H1 (cell line): ENCODE measurements around the gene ARFRP1. TPM values are rescaled to one million over a fixed set of nuclear protein-coding genes. Genes with fewer than 3 reads are reported as not detected.
"Not testable (repeated sequence)": the region's sequence is repeated elsewhere in the genome, so short reads cannot be mapped to it uniquely, and the experiment has no call there.

Experiments used
- CTCF ChIA-PET: fragments of 300-600 bp; sonication (Branson Sonifier 250); formaldehyde crosslinking; loops from one replicate; lab custom pipeline; 2021; ENCODE audit not compliant: partially characterized antibody; lab: Charles Lee
- POLR2A ChIA-PET: fragments of 300-600 bp; sonication (Branson Sonifier 250); formaldehyde crosslinking; loops from one replicate; lab custom pipeline; 2021; ENCODE audit warnings: inconsistent platforms; ENCODE audit not compliant: partially characterized antibody; lab: Charles Lee
- DNase-seq, 2 experiments: peaks; one replicate each; pipeline versions ENCODE4 v3.0.0 to v3.0.0-alpha.2; 2010 to 2022; ENCODE audit warnings: low spot score in 2 of 2, low read depth in 1 of 2, mixed read lengths in 1 of 2
- FAIRE-seq: peaks from 2 replicates; lab custom pipeline; 2011; peaks lifted over from hg19 to GRCh38; lab: Jason Lieb, UNC
- H2AFZ ChIP-seq: 2 replicates; pipeline ENCODE4 v1.8.1; 2012; ENCODE audit warnings: low read length, inconsistent platforms
- H2AK5ac ChIP-seq: 2 replicates; pipeline ENCODE4 v1.6.1; 2013; ENCODE audit warnings: low read depth, low read length
- H2BK120ac ChIP-seq: replicated peaks from 2 replicates; pipeline ENCODE3; 2013; ENCODE audit warnings: low read depth, low read length, inconsistent platforms
- H2BK12ac ChIP-seq: 2 replicates; pipeline ENCODE4 v1.6.1; 2013; ENCODE audit warnings: low read depth, low read length
- H2BK15ac ChIP-seq: 2 replicates; pipeline ENCODE4 v1.6.1; 2013; ENCODE audit warnings: low read length
- H2BK20ac ChIP-seq: 2 replicates; pipeline ENCODE4 v1.6.1; 2013; ENCODE audit warnings: low read length
- H2BK5ac ChIP-seq: 2 replicates; pipeline ENCODE4 v1.6.1; 2013; ENCODE audit warnings: low read depth, low read length
- H3K14ac ChIP-seq: 2 replicates; pipeline ENCODE4 v1.6.1; 2013; ENCODE audit warnings: inconsistent platforms; ENCODE audit not compliant: insufficient read length
- H3K18ac ChIP-seq: 2 replicates; pipeline ENCODE4 v1.6.1; 2013; ENCODE audit warnings: low read length; ENCODE audit errors: extremely low read depth
- H3K23ac ChIP-seq: 2 replicates; pipeline ENCODE4 v1.6.1; 2013; ENCODE audit warnings: inconsistent platforms; ENCODE audit not compliant: insufficient read length
- H3K23me2 ChIP-seq: 2 replicates; pipeline ENCODE4 v1.6.1; 2013; ENCODE audit warnings: low read depth, low read length
- H3K27ac ChIP-seq: 2 replicates; pipeline ENCODE4 v1.6.1; 2011; ENCODE audit warnings: low read depth, low read length, inconsistent platforms
- H3K27me3 ChIP-seq, 4 experiments: replicated peaks in 1 of 4; 1 replicate in 1 of 4; 2 replicates in 3 of 4; pipeline versions ENCODE4 v1.6.1 to v1.8.1; 2011 to 2013; ENCODE audit warnings: low read length in 3 of 4, mild to moderate bottlenecking in 3 of 4, inconsistent platforms in 2 of 4, mixed read lengths in 2 of 4, moderate library complexity in 1 of 4; ENCODE audit not compliant: control insufficient read depth in 3 of 4, insufficient read depth in 3 of 4; ENCODE audit errors: extremely low read depth in 1 of 4
- H3K36me3 ChIP-seq, 4 experiments: 2 replicates each; pipeline versions ENCODE4 v1.6.1 to v1.8.1; 2011 to 2013; ENCODE audit warnings: mild to moderate bottlenecking in 4 of 4, low read length in 3 of 4, moderate library complexity in 2 of 4, control low read depth in 1 of 4, inconsistent platforms in 1 of 4; ENCODE audit not compliant: insufficient read depth in 4 of 4, control insufficient read depth in 2 of 4
- H3K4ac ChIP-seq: replicated peaks from 2 replicates; pipeline ENCODE3; 2013; ENCODE audit warnings: low read length, low read depth, mixed read lengths, inconsistent platforms; ENCODE audit not compliant: insufficient read length
- H3K4me1 ChIP-seq, 4 experiments: replicated peaks in 1 of 4; 1 replicate in 1 of 4; 2 replicates in 3 of 4; pipeline versions ENCODE4 v1.6.1 to v1.8.1; 2011 to 2013; ENCODE audit warnings: low read length in 3 of 4, inconsistent platforms in 2 of 4, mixed read lengths in 1 of 4; ENCODE audit not compliant: insufficient read depth in 4 of 4, control insufficient read depth in 3 of 4
- H3K4me2 ChIP-seq, 2 experiments: 2 replicates each; pipeline versions ENCODE4 v1.6.1 to v1.8.1; 2011 to 2013; ENCODE audit warnings: low read depth in 2 of 2, low read length in 2 of 2, control low read depth in 1 of 2, inconsistent platforms in 1 of 2, mild to moderate bottlenecking in 1 of 2; ENCODE audit not compliant: insufficient read depth in 1 of 2
- H3K4me3 ChIP-seq, 4 experiments: fragments of 200-600, 300-600 bp in 1 of 4; sonication (generic), shearing (Covaris generic), sonication (Bioruptor Twin) in 1 of 4; 2 replicates each; pipeline versions ENCODE4 v1.5.1 to v1.8.1; 2011 to 2016; ENCODE audit warnings: low read length in 4 of 4, low read depth in 3 of 4, control low read depth in 2 of 4, inconsistent platforms in 2 of 4, mild to moderate bottlenecking in 2 of 4, mixed read lengths in 1 of 4, moderate library complexity in 1 of 4; ENCODE audit not compliant: insufficient read depth in 2 of 4; ENCODE audit errors: extremely low read depth in 1 of 4
- H3K56ac ChIP-seq: replicated peaks from 2 replicates; pipeline ENCODE3; 2013; ENCODE audit warnings: low read depth, mild to moderate bottlenecking, mixed read lengths, low read length, inconsistent platforms; ENCODE audit not compliant: insufficient read length
- H3K79me1 ChIP-seq: 2 replicates; pipeline ENCODE4 v1.6.1; 2013; ENCODE audit warnings: low read depth, low read length, control low read depth
- H3K79me2 ChIP-seq, 2 experiments: 2 replicates each; pipeline versions ENCODE4 v1.6.1 to v1.8.1; 2012 to 2013; ENCODE audit warnings: low read length in 2 of 2, mild to moderate bottlenecking in 2 of 2, inconsistent platforms in 1 of 2; ENCODE audit not compliant: insufficient read depth in 2 of 2, control insufficient read depth in 1 of 2
- H3K9ac ChIP-seq, 4 experiments: replicated peaks in 1 of 4; 1 replicate in 1 of 4; 2 replicates in 3 of 4; pipeline versions ENCODE4 v1.6.1 to v1.8.1; 2011 to 2013; ENCODE audit warnings: low read depth in 3 of 4, low read length in 3 of 4, control low read depth in 2 of 4, mild to moderate bottlenecking in 2 of 4, moderate library complexity in 2 of 4, inconsistent platforms in 1 of 4; ENCODE audit errors: extremely low read depth in 1 of 4
- H3K9me3 ChIP-seq, 2 experiments: 2 replicates each; pipeline versions ENCODE4 v1.6.1 to v1.8.1; 2012 to 2013; ENCODE audit warnings: mild to moderate bottlenecking in 2 of 2, moderate library complexity in 2 of 2, control low read depth in 1 of 2, inconsistent platforms in 1 of 2, low read depth in 1 of 2, low read length in 1 of 2, mixed read lengths in 1 of 2; ENCODE audit not compliant: insufficient read depth in 2 of 2
- H4K20me1 ChIP-seq, 2 experiments: replicated peaks in 1 of 2; 2 replicates each; pipeline versions ENCODE3 to v1.8.1; 2011 to 2013; ENCODE audit warnings: inconsistent platforms in 2 of 2, low read length in 2 of 2, mild to moderate bottlenecking in 1 of 2; ENCODE audit not compliant: insufficient read depth in 2 of 2, control insufficient read depth in 1 of 2
- H4K5ac ChIP-seq: 2 replicates; pipeline ENCODE4 v1.6.1; 2013; ENCODE audit warnings: low read length, low read depth, mixed read lengths, inconsistent platforms; ENCODE audit not compliant: insufficient read length
- H4K8ac ChIP-seq: 2 replicates; pipeline ENCODE4 v1.8.0; 2013; ENCODE audit warnings: mild to moderate bottlenecking, moderate library complexity, low read length, inconsistent platforms; ENCODE audit not compliant: insufficient read depth; ENCODE audit errors: extremely low read depth
- H4K91ac ChIP-seq: replicated peaks from 2 replicates; pipeline ENCODE3; 2013; ENCODE audit warnings: low read length, mixed read lengths, inconsistent platforms; ENCODE audit not compliant: insufficient read length
- EZH2 ChIP-seq: fragments of 200-600 bp; sonication (generic); IDR thresholded peaks from 2 replicates; pipeline ENCODE4 v1.7.1; 2012; ENCODE audit warnings: low read depth, mild to moderate bottlenecking, moderate library complexity, low read length, inconsistent platforms; ENCODE audit not compliant: severe bottlenecking
- GABPA ChIP-seq: IDR thresholded peaks from 2 replicates; pipeline ENCODE4 v1.6.1; 2011; ENCODE audit warnings: mild to moderate bottlenecking, low read length, moderate library complexity, borderline replicate concordance; ENCODE audit not compliant: insufficient read depth
- WGBS, 2 experiments: shearing (Covaris generic) in 1 of 2; methylation state at CpG; one replicate each; pipeline versions ENCODE4 v1.1.6 to v1.1.7; 2013 to 2015; ENCODE audit warnings: low lambda C conversion rate in 2 of 2, mixed read lengths in 2 of 2, inconsistent platforms in 1 of 2, low coverage in 1 of 2, missing lambda C conversion rate in 1 of 2; ENCODE audit not compliant: insufficient replicate concordance in 2 of 2, insufficient coverage in 1 of 2, insufficient read length in 1 of 2; ENCODE audit errors: extremely low coverage in 1 of 2, missing lambda C conversion rate in 1 of 2; 5-methylcytosine and 5-hydroxymethylcytosine counted together
- polyA plus RNA-seq, 7 experiments: library from polyadenylated mRNA; depleted of rRNA in 3 of 7; stranded (reverse) in 5 of 7; unstranded in 2 of 7; fragments of >200 nt in 5 of 7; fragments of 200-250 nt in 2 of 7; gene quantifications; 1 replicate in 5 of 7; 2 replicates in 1 of 7; 4 replicates in 1 of 7; pipeline versions ENCODE4 v1.2.1 to v1.2.3, GENCODE V29; 2011 to 2013; ENCODE audit warnings: missing spikeins in 2 of 7, mixed read lengths in 2 of 7
- total RNA-seq: library from RNA; stranded (reverse); fragmentation: NEBNext Ultra II Directional; extraction: Animal tissue kit (Norgen Biotek cat#: 25700); gene quantifications from 2 replicates; pipeline ENCODE4 v1.2.1, GENCODE V29; 2021

The ARFRP1 gene
- total and polyA plus RNA-seq, 2 of the 8 experiments (the other 6 are each of a cell fraction or from before 2014, with no cell fraction given) = 12.9 to 22.9 TPM

GRCh38 chr20:63672666-63673065 lies 35.1 kb downstream of the ARFRP1 start (continued):
- TF ChIP-seq GABPA (no peak), EZH2 (no peak)

- H2BK5ac ChIP-seq, H3K4me2 ChIP-seq, H3K4me3 ChIP-seq, H3K9me3 ChIP-seq, H4K5ac ChIP-seq, H3K27ac ChIP-seq, H3K4me1 ChIP-seq, H3K4ac ChIP-seq, H2BK12ac ChIP-seq, H3K23ac ChIP-seq, CTCF ChIA-PET, H3K27me3 ChIP-seq, H4K20me1 ChIP-seq, H2BK15ac ChIP-seq, H2AK5ac ChIP-seq, H2BK120ac ChIP-seq, H3K14ac ChIP-seq, H3K56ac ChIP-seq, FAIRE-seq, H3K79me2 ChIP-seq, H4K8ac ChIP-seq, H3K23me2 ChIP-seq, H3K18ac ChIP-seq, H2AFZ ChIP-seq, H2BK20ac ChIP-seq, H3K9ac ChIP-seq, H3K79me1 ChIP-seq, DNase-seq, H4K91ac ChIP-seq: not testable (repeated sequence)
- POLR2A ChIA-PET = interaction anchor here (0.6 kb wide), 1 partner anchor 347 kb away, joined by 3 read pairs; no protein-coding TSS in a partner anchor
- 93% methylated on average over 12 of the region's 12 CpGs; no CpG with 5 or more reads in 1 of the 2 experiments for WGBS, 2 experiments
- H3K36me3 ChIP-seq = peaks cover 2 to 27% (median 15%) of the 10 kb centered on the region in 4 experiments; a peak in 6 of 8 replicates
Measured at GRCh38 chr20:63671695-63672094, 36.1 kb downstream of the ARFRP1 start.
